Measurements from ENCODE around the gene ARIH2. TPM values are rescaled to one million over a fixed set of nuclear protein-coding genes. Genes with fewer than 3 reads are reported as not detected.

The ARIH2 gene
- polyA plus RNA-seq, 1 donor (not counting 4 experiments of a cell fraction or from before 2014, with no cell fraction given): 66.7 TPM

- no peak overlapping the region for H3K4me2 ChIP-seq (ENCODE audit: control insufficient read depth, extremely low read depth, insufficient read depth, low read depth, low read length)
- no peaks in the 10 kb centered on the region for H3K9me3 ChIP-seq (ENCODE audit: control insufficient read depth, low read depth, low read length)
- DNase-seq (ENCODE audit: low read depth, low spot score): no peak
- H3K27ac ChIP-seq (ENCODE audit: control insufficient read depth, insufficient read depth, low read length): no peak overlapping the region
- no peaks in the 10 kb centered on the region for H3K9me1 ChIP-seq (ENCODE audit: control insufficient read depth, extremely low read depth, insufficient read depth, low read length)
- H3K4me1 ChIP-seq (ENCODE audit: control insufficient read depth, extremely low read depth, insufficient read depth, low read length): no peaks in the 10 kb centered on the region
- H2AFZ ChIP-seq (ENCODE audit: control insufficient read depth, low read length): no peak overlapping the region
- H4K20me1 ChIP-seq (ENCODE audit: control insufficient read depth, extremely low read depth, insufficient read depth, low read length): no peaks in the 10 kb centered on the region
- H3K27me3 ChIP-seq (ENCODE audit: control insufficient read depth, extremely low read depth, insufficient read depth, low read length): no peaks in the 10 kb centered on the region
- no peak overlapping the region for H3K4me3 ChIP-seq (ENCODE audit: control insufficient read depth in 2 of 3, extremely low read depth in 1 of 3, insufficient read depth in 2 of 3, low read depth in 1 of 3, low read length in 3 of 3)
- dilution Hi-C loops (cut with MboI; ENCODE audit: extremely low pct_ligation_motif_present, low sequenced_read_pairs): no loop called here
- peaks cover 12 to 21% of the 10 kb centered on the region in 2 experiments for H3K36me3 ChIP-seq (ENCODE audit: control insufficient read depth in 2 of 2, extremely low read depth in 1 of 2, insufficient read depth in 2 of 2, low read length in 2 of 2)
- no peak overlapping the region for H3K9ac ChIP-seq (ENCODE audit: control insufficient read depth, extremely low read depth, insufficient read depth, low read length)
- FAIRE-seq: no peak
- no peak for TF ChIP-seq EZH2 (IDR thresholded peaks at IDR 0.05; ENCODE audit: low read length)
- TF ChIP-seq, protein P1, sequence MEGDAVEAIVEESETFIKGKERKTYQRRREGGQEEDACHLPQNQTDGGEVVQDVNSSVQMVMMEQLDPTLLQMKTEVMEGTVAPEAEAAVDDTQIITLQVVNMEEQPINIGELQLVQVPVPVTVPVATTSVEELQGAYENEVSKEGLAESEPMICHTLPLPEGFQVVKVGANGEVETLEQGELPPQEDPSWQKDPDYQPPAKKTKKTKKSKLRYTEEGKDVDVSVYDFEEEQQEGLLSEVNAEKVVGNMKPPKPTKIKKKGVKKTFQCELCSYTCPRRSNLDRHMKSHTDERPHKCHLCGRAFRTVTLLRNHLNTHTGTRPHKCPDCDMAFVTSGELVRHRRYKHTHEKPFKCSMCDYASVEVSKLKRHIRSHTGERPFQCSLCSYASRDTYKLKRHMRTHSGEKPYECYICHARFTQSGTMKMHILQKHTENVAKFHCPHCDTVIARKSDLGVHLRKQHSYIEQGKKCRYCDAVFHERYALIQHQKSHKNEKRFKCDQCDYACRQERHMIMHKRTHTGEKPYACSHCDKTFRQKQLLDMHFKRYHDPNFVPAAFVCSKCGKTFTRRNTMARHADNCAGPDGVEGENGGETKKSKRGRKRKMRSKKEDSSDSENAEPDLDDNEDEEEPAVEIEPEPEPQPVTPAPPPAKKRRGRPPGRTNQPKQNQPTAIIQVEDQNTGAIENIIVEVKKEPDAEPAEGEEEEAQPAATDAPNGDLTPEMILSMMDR (optimal IDR thresholded peaks at IDR 0.05 in 1 of 3, IDR thresholded peaks at IDR 0.05 in 1 of 3, conservative IDR thresholded peaks at IDR 0.05 in 1 of 3; ENCODE audit: extremely low read depth in 1 of 3, insufficient read depth in 2 of 3, low read length in 3 of 3): no peak
- peaks cover 5% of the 10 kb centered on the region for H3K79me2 ChIP-seq (ENCODE audit: control insufficient read depth, insufficient read depth, low read length)
Measured at GRCh38 chr3:48962939-48963338, 44.3 kb downstream of the ARIH2 start.

- Histone ChIP-seq H3K4me2 (ENCODE audit: control insufficient read depth, extremely low read depth, insufficient read depth, low read depth, low read length) (no peak overlapping the region), H3K9me3 (ENCODE audit: control insufficient read depth, low read depth, low read length) (no peaks in the 10 kb centered on the region), H3K27ac (ENCODE audit: control insufficient read depth, insufficient read depth, low read length) (no peak overlapping the region), H3K9ac (ENCODE audit: control insufficient read depth, extremely low read depth, insufficient read depth, low read length) (no peak overlapping the region), H3K9me1 (ENCODE audit: control insufficient read depth, extremely low read depth, insufficient read depth, low read length) (no peaks in the 10 kb centered on the region), H2AFZ (ENCODE audit: control insufficient read depth, low read length) (no peak overlapping the region), H3K27me3 (ENCODE audit: control insufficient read depth, extremely low read depth, insufficient read depth, low read length) (no peaks in the 10 kb centered on the region), H3K4me3 (ENCODE audit: control insufficient read depth in 2 of 3, extremely low read depth in 1 of 3, insufficient read depth in 2 of 3, low read depth in 1 of 3, low read length in 3 of 3) (no peak overlapping the region), H3K79me2 (ENCODE audit: control insufficient read depth, insufficient read depth, low read length) (peaks cover 2% of the 10 kb centered on the region), H3K4me1 (ENCODE audit: control insufficient read depth, extremely low read depth, insufficient read depth, low read length) (no peaks in the 10 kb centered on the region), H3K36me3 (ENCODE audit: control insufficient read depth in 2 of 2, extremely low read depth in 1 of 2, insufficient read depth in 2 of 2, low read length in 2 of 2) (peaks cover 15 to 17% of the 10 kb centered on the region in 2 experiments), H4K20me1 (ENCODE audit: control insufficient read depth, extremely low read depth, insufficient read depth, low read length) (no peaks in the 10 kb centered on the region)
- TF ChIP-seq, protein P1 (optimal IDR thresholded peaks at IDR 0.05 in 1 of 3, IDR thresholded peaks at IDR 0.05 in 1 of 3, conservative IDR thresholded peaks at IDR 0.05 in 1 of 3; ENCODE audit: extremely low read depth in 1 of 3, insufficient read depth in 2 of 3, low read length in 3 of 3): no peak
- no peak for TF ChIP-seq EZH2 (IDR thresholded peaks at IDR 0.05; ENCODE audit: low read length)
- no peak for FAIRE-seq
- DNase-seq (ENCODE audit: low read depth, low spot score): no peak
- dilution Hi-C loops (cut with MboI; ENCODE audit: extremely low pct_ligation_motif_present, low sequenced_read_pairs): no loop called here
Measured at GRCh38 chr3:48963591-48963990, 44.9 kb downstream of the ARIH2 start.

Measured in keratinocyte (primary cell).